Chondrocyte (in vitro differentiated cells): ENCODE results near the gene NFX1. TPM values are rescaled to one million over a fixed set of nuclear protein-coding genes. Genes with fewer than 3 reads are reported as not detected.

Experiments used
- DNase-seq: peaks from one replicate; pipeline ENCODE4 v3.0.0; 2021; ENCODE audit warnings: mixed read lengths, low spot score
- H3K27ac Mint-ChIP-seq: one replicate; pipeline ENCODE4 v1.8.0; 2021; ENCODE audit warnings: mild to moderate bottlenecking, moderate library complexity, mixed read lengths; ENCODE audit not compliant: unreplicated experiment
- H3K27me3 Mint-ChIP-seq: 2 replicates; pipeline ENCODE4 v1.8.0; 2021; ENCODE audit warnings: low read depth, mixed read lengths
- H3K36me3 Mint-ChIP-seq: 2 replicates; pipeline ENCODE4 v1.8.0; 2021; ENCODE audit warnings: low read depth, mixed read lengths
- H3K4me1 Mint-ChIP-seq: 2 replicates; pipeline ENCODE4 v1.8.0; 2021; ENCODE audit warnings: low read depth, mild to moderate bottlenecking, mixed read lengths
- H3K4me3 Mint-ChIP-seq: one replicate; pipeline ENCODE4 v1.8.0; 2021; ENCODE audit warnings: mild to moderate bottlenecking, moderate library complexity, mixed read lengths; ENCODE audit not compliant: unreplicated experiment
- H3K9me3 Mint-ChIP-seq: 2 replicates; pipeline ENCODE4 v1.8.0; 2021; ENCODE audit warnings: low read depth, mixed read lengths
- long read RNA-seq: library from polyadenylated mRNA; stranded (forward); transcript quantifications from one replicate; pipeline ENCODE4 v2.0.0, GENCODE V29; 2021
- total RNA-seq: library from RNA; stranded (reverse); gene quantifications from 3 replicates; pipeline ENCODE4 v1.2.1, GENCODE V29; 2021
- TF ChIP-seq, protein P1 (sequence below): fragments of 200-600 bp; sonication (generic); IDR thresholded peaks from 2 replicates; pipeline ENCODE4 v1.5.0; 2021; ENCODE audit warnings: antibody characterized with exemption, mild to moderate bottlenecking, moderate library complexity

The NFX1 gene
- 26.8 to 36.6 TPM (median 28.4 TPM) in 3 replicates for total RNA-seq
- long read RNA-seq, full-length matches to known transcripts: 19 of 48 reads
- long read RNA-seq, partial matches to known transcripts: 6 of 48 reads
- long read RNA-seq, other reads (novel, unspliced or antisense): 23 of 48 reads

- Mint-ChIP-seq H3K9me3 (no peaks in the 10 kb centered on the region), H3K4me3 (peak within 1 kb of the TSS; percentile 95), H3K36me3 (peaks cover 12% of the 10 kb centered on the region), H3K4me1 (peaks cover 36% of the 10 kb centered on the region), H3K27me3 (no peaks in the 10 kb centered on the region), H3K27ac (peak within 1 kb of the TSS; percentile 100)
- TF ChIP-seq, protein P1, sequence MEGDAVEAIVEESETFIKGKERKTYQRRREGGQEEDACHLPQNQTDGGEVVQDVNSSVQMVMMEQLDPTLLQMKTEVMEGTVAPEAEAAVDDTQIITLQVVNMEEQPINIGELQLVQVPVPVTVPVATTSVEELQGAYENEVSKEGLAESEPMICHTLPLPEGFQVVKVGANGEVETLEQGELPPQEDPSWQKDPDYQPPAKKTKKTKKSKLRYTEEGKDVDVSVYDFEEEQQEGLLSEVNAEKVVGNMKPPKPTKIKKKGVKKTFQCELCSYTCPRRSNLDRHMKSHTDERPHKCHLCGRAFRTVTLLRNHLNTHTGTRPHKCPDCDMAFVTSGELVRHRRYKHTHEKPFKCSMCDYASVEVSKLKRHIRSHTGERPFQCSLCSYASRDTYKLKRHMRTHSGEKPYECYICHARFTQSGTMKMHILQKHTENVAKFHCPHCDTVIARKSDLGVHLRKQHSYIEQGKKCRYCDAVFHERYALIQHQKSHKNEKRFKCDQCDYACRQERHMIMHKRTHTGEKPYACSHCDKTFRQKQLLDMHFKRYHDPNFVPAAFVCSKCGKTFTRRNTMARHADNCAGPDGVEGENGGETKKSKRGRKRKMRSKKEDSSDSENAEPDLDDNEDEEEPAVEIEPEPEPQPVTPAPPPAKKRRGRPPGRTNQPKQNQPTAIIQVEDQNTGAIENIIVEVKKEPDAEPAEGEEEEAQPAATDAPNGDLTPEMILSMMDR: no peak
- peak; percentile 99 for DNase-seq
Observed at GRCh38 chr9:33290247-33291030, at the start of gene NFX1. TSS of gene NFX1 (plus strand) at chr9:33290516. CDS start at chr9:33290573, 57 bp downstream.

GRCh38 chr9:33241298-33241697 is 49.0 kb upstream of the NFX1 start:
- TF ChIP-seq, protein P1: no peak
- Mint-ChIP-seq H3K36me3 (no peaks in the 10 kb centered on the region), H3K4me1 (no peaks in the 10 kb centered on the region), H3K27ac (no peak overlapping the region), H3K9me3 (no peaks in the 10 kb centered on the region), H3K27me3 (peaks cover 11% of the 10 kb centered on the region), H3K4me3 (no peak overlapping the region)
- no peak for DNase-seq

- no peak for DNase-seq
Observed at GRCh38 chr9:33242609-33243134, 47.6 kb upstream of the NFX1 start.

DNA sequence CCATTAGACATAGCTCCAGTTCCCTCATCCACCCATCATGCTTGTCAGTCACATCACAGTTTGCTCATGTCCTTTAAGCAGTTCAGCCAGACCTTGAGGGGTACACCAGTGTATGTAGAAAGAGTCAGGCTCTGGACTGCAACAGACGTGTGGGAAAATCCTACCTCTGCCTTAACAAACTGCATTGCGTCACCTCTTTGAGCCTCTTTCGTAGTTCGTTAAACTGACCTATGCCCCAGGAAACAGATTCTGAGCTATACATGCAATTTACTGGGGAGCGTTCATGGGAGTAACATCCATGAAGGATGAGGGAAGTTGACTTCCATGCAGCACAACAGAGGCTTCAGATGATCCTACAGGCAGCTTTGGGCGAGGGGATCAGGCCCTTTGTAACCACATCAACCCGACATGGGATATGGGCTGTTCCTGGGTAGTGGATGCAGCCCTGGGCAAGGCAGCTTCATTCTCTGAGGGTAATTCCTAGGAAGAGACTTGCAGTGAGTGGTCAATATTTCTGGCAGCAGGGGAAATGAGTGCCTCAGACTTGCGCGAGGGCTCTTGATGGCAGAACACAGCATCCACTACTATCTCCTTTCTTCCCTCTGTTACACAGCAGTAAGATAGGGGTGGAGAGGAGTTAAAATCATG is 46.1 kb upstream of the NFX1 start:
- Mint-ChIP-seq H3K36me3 (no peaks in the 10 kb centered on the region), H3K4me1 (no peaks in the 10 kb centered on the region), H3K9me3 (no peaks in the 10 kb centered on the region), H3K27me3 (peaks cover 7% of the 10 kb centered on the region), H3K4me3 (no peak overlapping the region), H3K27ac (no peak overlapping the region)
- no peak for DNase-seq
- TF ChIP-seq, protein P1: no peak

More at GRCh38 chr9:33242609-33243134, 47.6 kb upstream of the NFX1 start:
- TF ChIP-seq, protein P1: no peak
- H3K27ac Mint-ChIP-seq: no peak overlapping the region
- peaks cover 7% of the 10 kb centered on the region for H3K27me3 Mint-ChIP-seq
- no peak overlapping the region for H3K4me3 Mint-ChIP-seq
- H3K36me3 Mint-ChIP-seq: no peaks in the 10 kb centered on the region
- H3K9me3 Mint-ChIP-seq: no peaks in the 10 kb centered on the region
- H3K4me1 Mint-ChIP-seq: no peaks in the 10 kb centered on the region

DNA sequence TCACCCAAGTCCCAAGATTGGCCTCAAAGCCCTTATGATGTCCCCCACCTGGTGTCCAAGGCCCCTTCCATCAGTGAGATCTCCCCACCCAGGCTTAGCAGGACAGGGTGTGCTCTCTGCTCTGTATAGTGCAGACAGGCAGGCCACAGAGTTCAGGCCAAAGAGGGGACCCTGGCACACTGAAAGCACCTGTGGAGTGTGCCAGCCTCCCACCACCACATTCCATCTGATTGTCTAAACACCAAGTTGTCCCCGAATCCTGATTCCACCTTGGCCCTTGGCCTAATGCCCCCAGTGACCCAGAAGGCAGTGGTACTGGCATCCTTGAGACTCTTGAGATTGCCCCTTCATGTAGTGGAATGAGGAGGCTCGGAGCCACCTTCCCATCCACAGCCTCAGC is 45.0 kb upstream of the NFX1 start:
- TF ChIP-seq, protein P1: no peak
- Mint-ChIP-seq H3K4me1 (no peaks in the 10 kb centered on the region), H3K27ac (no peak overlapping the region), H3K27me3 (peaks cover 7% of the 10 kb centered on the region), H3K4me3 (no peak overlapping the region), H3K9me3 (no peaks in the 10 kb centered on the region), H3K36me3 (no peaks in the 10 kb centered on the region)
- no peak for DNase-seq
